ENCODE measurements around the gene ANKRD6. TPM values are rescaled to one million over a fixed set of nuclear protein-coding genes. Genes with fewer than 3 reads are reported as not detected.

ANKRD6 gene
- polyA plus RNA-seq, 3 donors = 0.93 to 3.0 (median 1.2) TPM

DNA sequence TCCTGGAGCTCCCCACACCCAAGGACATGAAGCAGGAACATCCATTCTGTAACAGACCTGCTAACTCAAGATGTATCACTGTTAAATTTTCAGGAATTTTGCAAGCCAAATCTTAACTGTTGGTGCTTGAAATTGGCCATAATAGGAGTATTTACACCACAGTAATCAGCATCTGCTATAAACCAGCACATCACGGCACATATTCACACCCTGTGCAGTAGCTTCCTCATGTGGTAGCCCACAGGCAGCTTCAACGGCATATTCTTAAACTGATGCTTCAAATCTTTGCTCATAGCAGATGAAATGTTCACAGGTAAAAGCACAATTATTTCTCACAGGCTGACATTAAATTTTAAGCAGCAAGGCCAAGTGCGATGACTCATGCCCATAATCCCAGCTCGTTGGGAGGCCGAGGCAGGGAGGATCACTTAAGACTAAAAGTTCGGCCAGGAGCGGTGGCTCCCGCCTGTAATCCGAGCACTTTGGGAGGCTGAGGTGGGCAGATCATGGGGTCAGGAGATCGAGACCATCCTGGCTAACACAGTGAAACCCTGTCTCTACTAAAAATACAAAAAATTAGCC is 249.1 kb downstream of the ANKRD6 start:
- Mint-ChIP-seq H3K27ac (no peak overlapping the region), H3K9me3 (no peaks in the 10 kb centered on the region), H3K4me1 (no peaks in the 10 kb centered on the region), H3K27me3 (ENCODE audit: low read depth in 3 of 3) (no peaks in the 10 kb centered on the region), H3K4me3 (no peak overlapping the region), H3K36me3 (peaks cover 80 to 82% of the 10 kb centered on the region in 2 donors)
- no peak overlapping the region for H3K4me3 ChIP-seq (replicated peaks in 1 of 3; ENCODE audit: low read depth in 2 of 3, low read length in 3 of 3)
- TF ChIP-seq, protein P1, sequence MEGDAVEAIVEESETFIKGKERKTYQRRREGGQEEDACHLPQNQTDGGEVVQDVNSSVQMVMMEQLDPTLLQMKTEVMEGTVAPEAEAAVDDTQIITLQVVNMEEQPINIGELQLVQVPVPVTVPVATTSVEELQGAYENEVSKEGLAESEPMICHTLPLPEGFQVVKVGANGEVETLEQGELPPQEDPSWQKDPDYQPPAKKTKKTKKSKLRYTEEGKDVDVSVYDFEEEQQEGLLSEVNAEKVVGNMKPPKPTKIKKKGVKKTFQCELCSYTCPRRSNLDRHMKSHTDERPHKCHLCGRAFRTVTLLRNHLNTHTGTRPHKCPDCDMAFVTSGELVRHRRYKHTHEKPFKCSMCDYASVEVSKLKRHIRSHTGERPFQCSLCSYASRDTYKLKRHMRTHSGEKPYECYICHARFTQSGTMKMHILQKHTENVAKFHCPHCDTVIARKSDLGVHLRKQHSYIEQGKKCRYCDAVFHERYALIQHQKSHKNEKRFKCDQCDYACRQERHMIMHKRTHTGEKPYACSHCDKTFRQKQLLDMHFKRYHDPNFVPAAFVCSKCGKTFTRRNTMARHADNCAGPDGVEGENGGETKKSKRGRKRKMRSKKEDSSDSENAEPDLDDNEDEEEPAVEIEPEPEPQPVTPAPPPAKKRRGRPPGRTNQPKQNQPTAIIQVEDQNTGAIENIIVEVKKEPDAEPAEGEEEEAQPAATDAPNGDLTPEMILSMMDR (IDR thresholded peaks at IDR 0.05) = no peak
- no peak overlapping the region for H3K4me2 ChIP-seq (replicated peaks; ENCODE audit: extremely low read depth, low read length, poor library complexity, severe bottlenecking)
- H3K79me2 ChIP-seq (ENCODE audit: insufficient read depth, low read length) = no peaks in the 10 kb centered on the region
- no peak overlapping the region for H2AFZ ChIP-seq (ENCODE audit: insufficient read depth, low read depth, low read length, poor library complexity, severe bottlenecking)
- WGBS (ENCODE audit: insufficient coverage) = 91% methylated on average over 6 of the region's 10 CpGs
- H3K27ac ChIP-seq (ENCODE audit: low read depth in 1 of 2, low read length in 2 of 2) = no peak overlapping the region
- no peaks in the 10 kb centered on the region for H3K27me3 ChIP-seq (ENCODE audit: control insufficient read depth in 2 of 2, insufficient read depth in 2 of 2, low read length in 2 of 2)
- no peaks in the 10 kb centered on the region for H3K9me3 ChIP-seq (replicated peaks in 1 of 2; ENCODE audit: control insufficient read depth in 1 of 2, insufficient read depth in 1 of 2, low read length in 2 of 2)
- no peak overlapping the region for H3K9ac ChIP-seq (ENCODE audit: insufficient read depth, low read length, poor library complexity, severe bottlenecking)
- DNase-seq = no peak
- peaks cover 67 to 94% of the 10 kb centered on the region in 2 donors for H3K36me3 ChIP-seq (replicated peaks in 1 of 2; ENCODE audit: control insufficient read depth in 1 of 2, insufficient read depth in 2 of 2, low read length in 2 of 2)
- H4K20me1 ChIP-seq (ENCODE audit: insufficient read depth, low read length) = no peaks in the 10 kb centered on the region
- intact Hi-C loops (cut with micrococcal nuclease) = no loop called here
- no peaks in the 10 kb centered on the region for H3K4me1 ChIP-seq (ENCODE audit: control insufficient read depth in 1 of 2, insufficient read depth in 2 of 2, low read length in 2 of 2)

DNA sequence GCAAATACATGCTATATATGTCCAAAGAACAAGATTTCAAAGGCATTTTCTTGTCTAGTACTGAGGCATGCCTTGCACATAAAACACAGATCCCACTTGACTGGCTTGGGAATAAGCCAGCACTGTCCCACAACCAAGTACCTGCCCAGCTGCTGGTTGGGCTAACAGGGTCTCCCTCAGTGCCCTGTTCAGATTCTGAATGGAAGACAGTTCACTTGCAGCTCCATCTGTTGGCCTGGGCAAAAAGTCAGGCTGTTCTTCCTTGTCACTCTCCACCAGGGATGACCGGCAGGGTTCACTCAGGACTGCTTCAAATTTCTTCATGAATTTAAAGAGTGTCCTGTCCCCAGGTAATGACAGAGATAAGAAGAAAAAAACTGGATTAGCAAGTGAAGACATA is 250.0 kb downstream of the ANKRD6 start:
- Histone ChIP-seq H2AFZ (ENCODE audit: insufficient read depth, low read depth, low read length, poor library complexity, severe bottlenecking) (no peak overlapping the region), H3K9ac (ENCODE audit: insufficient read depth, low read length, poor library complexity, severe bottlenecking) (no peak overlapping the region), H3K4me1 (ENCODE audit: control insufficient read depth in 1 of 2, insufficient read depth in 2 of 2, low read length in 2 of 2) (no peaks in the 10 kb centered on the region), H3K4me3 (replicated peaks in 1 of 3; ENCODE audit: low read depth in 2 of 3, low read length in 3 of 3) (no peak overlapping the region), H3K27me3 (ENCODE audit: control insufficient read depth in 2 of 2, insufficient read depth in 2 of 2, low read length in 2 of 2) (no peaks in the 10 kb centered on the region), H3K4me2 (replicated peaks; ENCODE audit: extremely low read depth, low read length, poor library complexity, severe bottlenecking) (no peak overlapping the region), H4K20me1 (ENCODE audit: insufficient read depth, low read length) (no peaks in the 10 kb centered on the region), H3K27ac (ENCODE audit: low read depth in 1 of 2, low read length in 2 of 2) (no peak overlapping the region), H3K79me2 (ENCODE audit: insufficient read depth, low read length) (no peaks in the 10 kb centered on the region), H3K36me3 (replicated peaks in 1 of 2; ENCODE audit: control insufficient read depth in 1 of 2, insufficient read depth in 2 of 2, low read length in 2 of 2) (peaks cover 60 to 94% of the 10 kb centered on the region in 2 donors), H3K9me3 (replicated peaks in 1 of 2; ENCODE audit: control insufficient read depth in 1 of 2, insufficient read depth in 1 of 2, low read length in 2 of 2) (no peaks in the 10 kb centered on the region)
- Mint-ChIP-seq H3K4me1 (no peaks in the 10 kb centered on the region), H3K4me3 (no peak overlapping the region), H3K27ac (peak overlapping the region in 2 of 7 donors; percentile 13 to 35), H3K9me3 (no peaks in the 10 kb centered on the region), H3K27me3 (ENCODE audit: low read depth in 3 of 3) (no peaks in the 10 kb centered on the region), H3K36me3 (peaks cover 80 to 84% of the 10 kb centered on the region in 2 donors)
- no CpG with 5 or more reads among the region's 1 CpG for WGBS (ENCODE audit: insufficient coverage)
- TF ChIP-seq, protein P1 (IDR thresholded peaks at IDR 0.05) = no peak
- intact Hi-C loops (cut with micrococcal nuclease) = no loop called here
- no peak for DNase-seq

Small RNA genes within 50 kb of the gene (small RNA-seq; reads per million reads assigned to genes)
- not detected for gene RN7SL11P (ENCODE audit: insufficient read length, low read depth)

Other genes with a start within 250 kb of the ANKRD6 start
- gene GABRR1, start 215.8 kb upstream of the ANKRD6 start, polyA plus RNA-seq = not detected
- 1 to 10 TPM in 1 of 3 donors, not detected in 2; 3.7 TPM for gene GABRR2, start 117.9 kb upstream of the ANKRD6 start, polyA plus RNA-seq
- gene UBE2J1, start 80.4 kb upstream of the ANKRD6 start, polyA plus RNA-seq = 10 to 100 TPM; 44.8 to 80.5 (median 66.1) TPM
- 1 to 10 TPM; 5.0 to 7.9 (median 7.4) TPM for gene RRAGD, start 20.9 kb upstream of the ANKRD6 start, polyA plus RNA-seq
- gene LYRM2, start 205.6 kb downstream of the ANKRD6 start, polyA plus RNA-seq = 10 to 100 TPM; 13.2 to 64.0 (median 58.1) TPM